ENCODE data around the gene MTCL1.

Gene MTCL1

GRCh38 chr18:8830067-8831060 lies 125.0 kb downstream of the MTCL1 start:
- H3K4me3 ChIP-seq (IDR thresholded peaks at IDR 0.05; ENCODE audit: insufficient read depth, low read depth, low read length), result no peak overlapping the region
- no peak overlapping the region for H2AFZ ChIP-seq (ENCODE audit: low read depth)
- no peaks in the 10 kb centered on the region for H3K79me2 ChIP-seq (ENCODE audit: insufficient read depth, low read depth)
- H3K27ac ChIP-seq, result no peak overlapping the region
- H4K20me1 ChIP-seq (ENCODE audit: insufficient read depth), result no peaks in the 10 kb centered on the region
- no peaks in the 10 kb centered on the region for H3K4me1 ChIP-seq (ENCODE audit: low read depth, poor library complexity, severe bottlenecking)
- no peak for TF ChIP-seq CTCF (conservative IDR thresholded peaks at IDR 0.05; ENCODE audit: low read depth, low read length)
- H3K36me3 ChIP-seq (ENCODE audit: insufficient read depth), result no peaks in the 10 kb centered on the region
- H3K4me2 ChIP-seq, result no peak overlapping the region
- H3K27me3 ChIP-seq (ENCODE audit: insufficient read depth, low read depth), result no peaks in the 10 kb centered on the region
- H3K9ac ChIP-seq, result no peak overlapping the region

DNA sequence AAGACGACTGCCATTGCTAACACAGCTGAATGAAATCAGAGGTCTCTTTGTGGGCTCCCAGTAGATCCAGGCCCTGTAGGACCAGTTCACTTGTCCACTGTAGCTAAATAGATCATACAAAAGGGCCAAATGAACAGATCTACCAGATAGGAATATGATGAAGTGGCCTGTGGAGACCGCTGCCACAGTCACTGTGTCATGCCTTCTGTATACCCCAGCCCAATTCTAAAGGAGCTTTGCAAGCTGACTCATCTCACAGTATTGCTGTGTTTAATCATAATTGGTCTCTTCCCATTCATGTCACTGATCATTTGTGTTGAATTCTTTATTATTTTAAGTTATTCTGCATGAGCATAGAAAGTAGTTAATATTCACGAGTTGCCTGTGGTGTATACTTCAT lies 125.8 kb downstream of the MTCL1 start:
- Histone ChIP-seq H3K36me3 (ENCODE audit: insufficient read depth) (no peaks in the 10 kb centered on the region), H3K4me2 (no peak overlapping the region), H3K27ac (no peak overlapping the region)

GRCh38 chr18:8831531-8831930 lies 126.2 kb downstream of the MTCL1 start:
- TF ChIP-seq CTCF (conservative IDR thresholded peaks at IDR 0.05; ENCODE audit: low read depth, low read length), result no peak
- H3K36me3 ChIP-seq (ENCODE audit: insufficient read depth), result no peaks in the 10 kb centered on the region
- H3K4me2 ChIP-seq, result no peak overlapping the region
- H4K20me1 ChIP-seq (ENCODE audit: insufficient read depth), result no peaks in the 10 kb centered on the region
- H3K27me3 ChIP-seq (ENCODE audit: insufficient read depth, low read depth), result no peaks in the 10 kb centered on the region
- no peaks in the 10 kb centered on the region for H3K79me2 ChIP-seq (ENCODE audit: insufficient read depth, low read depth)
- H3K4me3 ChIP-seq (IDR thresholded peaks at IDR 0.05; ENCODE audit: insufficient read depth, low read depth, low read length), result no peak overlapping the region
- no peak overlapping the region for H2AFZ ChIP-seq (ENCODE audit: low read depth)
- H3K9ac ChIP-seq, result no peak overlapping the region
- H3K27ac ChIP-seq, result no peak overlapping the region
- H3K4me1 ChIP-seq (ENCODE audit: low read depth, poor library complexity, severe bottlenecking), result no peaks in the 10 kb centered on the region

More for the DNA sequence above, 125.8 kb downstream of the MTCL1 start:
- no peak overlapping the region for H3K4me3 ChIP-seq (IDR thresholded peaks at IDR 0.05; ENCODE audit: insufficient read depth, low read depth, low read length)
- no peak overlapping the region for H3K9ac ChIP-seq
- no peak for TF ChIP-seq CTCF (conservative IDR thresholded peaks at IDR 0.05; ENCODE audit: low read depth, low read length)
- no peaks in the 10 kb centered on the region for H4K20me1 ChIP-seq (ENCODE audit: insufficient read depth)
- H3K27me3 ChIP-seq (ENCODE audit: insufficient read depth, low read depth), result no peaks in the 10 kb centered on the region
- H2AFZ ChIP-seq (ENCODE audit: low read depth), result no peak overlapping the region
- H3K4me1 ChIP-seq (ENCODE audit: low read depth, poor library complexity, severe bottlenecking), result no peaks in the 10 kb centered on the region
- H3K79me2 ChIP-seq (ENCODE audit: insufficient read depth, low read depth), result no peaks in the 10 kb centered on the region

- Histone ChIP-seq H3K79me2 (ENCODE audit: insufficient read depth, low read depth) (no peaks in the 10 kb centered on the region), H3K4me3 (IDR thresholded peaks at IDR 0.05; ENCODE audit: insufficient read depth, low read depth, low read length) (no peak overlapping the region), H4K20me1 (ENCODE audit: insufficient read depth) (no peaks in the 10 kb centered on the region), H3K4me1 (ENCODE audit: low read depth, poor library complexity, severe bottlenecking) (no peaks in the 10 kb centered on the region), H3K27me3 (ENCODE audit: insufficient read depth, low read depth) (no peaks in the 10 kb centered on the region), H3K9ac (no peak overlapping the region), H2AFZ (ENCODE audit: low read depth) (no peak overlapping the region), H3K27ac (no peak overlapping the region), H3K4me2 (no peak overlapping the region), H3K36me3 (ENCODE audit: insufficient read depth) (no peaks in the 10 kb centered on the region)
- no peak for TF ChIP-seq CTCF (conservative IDR thresholded peaks at IDR 0.05; ENCODE audit: low read depth, low read length)
Observed at GRCh38 chr18:8833480-8833879, 128.1 kb downstream of the MTCL1 start.

Data from KMS-11 (cell line).